IPS DF 4.7 (cell line): ENCODE results near the gene RFPL2.

ENCODE experiments used
- DNase-seq: peaks from one replicate; pipeline ENCODE4 v3.0.0-alpha.2; 2013; ENCODE audit warnings: low spot score; ENCODE audit errors: extremely low read depth

RFPL2 gene

DNA sequence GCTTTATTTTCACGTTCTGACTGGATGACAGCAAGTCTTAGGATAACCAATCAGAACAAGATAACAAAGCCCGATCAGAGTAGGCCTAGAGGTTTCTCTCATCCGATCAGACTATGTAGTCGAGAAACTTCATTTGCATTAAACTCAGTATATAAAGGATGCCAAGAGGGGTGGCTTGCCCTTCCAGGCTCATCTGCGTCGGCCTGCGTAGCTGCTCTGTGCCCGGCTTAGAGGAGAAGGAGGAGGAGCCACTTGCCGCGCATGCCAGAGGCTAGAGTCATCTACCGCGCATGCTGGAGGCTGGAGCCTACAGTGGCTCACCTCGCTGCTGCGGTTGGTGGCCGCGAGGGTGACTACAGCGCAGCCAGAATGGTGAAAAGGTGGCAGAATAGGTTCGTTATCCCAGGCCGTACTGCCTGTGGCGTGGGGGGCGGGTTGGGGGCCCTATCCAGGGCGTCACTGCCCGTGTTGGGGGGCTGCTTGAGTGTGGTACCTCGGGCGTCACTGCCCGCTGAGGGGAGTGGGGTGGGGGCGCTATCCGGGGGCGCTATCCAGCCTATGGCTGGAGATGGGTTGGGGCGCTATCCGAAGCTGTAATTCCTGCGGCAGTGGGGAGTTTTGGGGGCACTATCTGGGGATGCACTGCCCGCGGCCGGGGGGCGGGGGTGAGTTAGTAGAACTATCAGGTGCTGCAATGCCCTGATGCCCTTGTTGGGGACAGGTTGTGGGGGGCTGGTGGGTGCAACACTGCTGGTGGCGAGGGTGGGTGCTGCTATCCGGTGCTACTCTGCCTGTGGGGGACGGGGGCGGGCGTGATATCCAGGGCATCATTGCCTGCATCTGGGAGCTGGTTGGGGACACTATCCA is at the start of gene RFPL2:
RFPL2 (minus strand) TSS at position 218 of the 867 bp plus-strand sequence. CDS start 2,622 bp downstream, outside the sequence.
- DNase-seq: peak; percentile 51

DNA sequence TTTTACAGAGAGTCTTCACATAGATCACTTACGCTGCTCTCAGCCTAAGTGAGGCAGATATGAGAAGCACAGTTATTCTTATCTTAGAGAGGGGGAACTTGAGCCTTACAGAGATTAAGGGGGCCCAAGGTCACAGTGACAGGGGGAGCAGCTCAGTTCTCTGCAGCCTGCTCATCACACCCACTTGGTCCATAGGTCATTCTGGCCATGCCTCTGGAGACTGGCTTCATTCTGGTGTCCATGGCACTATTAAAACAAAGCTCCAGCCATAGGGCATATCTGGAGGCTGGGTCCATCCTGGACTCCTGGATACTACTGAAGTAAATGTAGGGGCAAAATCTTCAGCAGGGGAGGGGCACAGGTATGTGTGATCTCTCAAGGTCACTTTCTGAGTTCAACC is 44.4 kb upstream of the RFPL2 start:
- DNase-seq: no peak

GRCh38 chr22:32248276-32248675 is 43.4 kb upstream of the RFPL2 start:
- no peak for DNase-seq

DNA sequence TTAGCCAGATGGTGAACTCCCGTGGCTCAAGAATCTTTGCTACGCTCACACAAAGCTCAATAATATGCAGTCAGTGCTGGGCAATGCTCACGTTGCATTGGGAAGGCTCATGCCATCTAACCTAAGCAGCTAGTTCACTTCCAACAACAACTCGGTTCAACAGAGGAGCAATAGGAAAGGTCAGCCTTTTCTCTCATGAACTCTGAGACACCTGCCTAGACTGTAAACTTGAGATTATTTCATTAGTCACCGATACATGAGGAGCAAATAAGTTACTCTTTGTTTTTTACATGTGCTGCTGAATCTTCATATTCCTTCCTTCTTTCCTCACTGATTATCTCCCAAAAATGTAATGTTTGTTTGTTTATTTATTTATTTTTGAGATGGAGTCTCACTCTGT is 41.3 kb upstream of the RFPL2 start:
- no peak for DNase-seq

GRCh38 chr22:32245042-32245441 is 40.2 kb upstream of the RFPL2 start:
- no peak for DNase-seq

GRCh38 chr22:32244547-32244946 is 39.7 kb upstream of the RFPL2 start:
- no peak for DNase-seq

GRCh38 chr22:32240461-32240860 is 35.6 kb upstream of the RFPL2 start:
- DNase-seq: no peak

DNA sequence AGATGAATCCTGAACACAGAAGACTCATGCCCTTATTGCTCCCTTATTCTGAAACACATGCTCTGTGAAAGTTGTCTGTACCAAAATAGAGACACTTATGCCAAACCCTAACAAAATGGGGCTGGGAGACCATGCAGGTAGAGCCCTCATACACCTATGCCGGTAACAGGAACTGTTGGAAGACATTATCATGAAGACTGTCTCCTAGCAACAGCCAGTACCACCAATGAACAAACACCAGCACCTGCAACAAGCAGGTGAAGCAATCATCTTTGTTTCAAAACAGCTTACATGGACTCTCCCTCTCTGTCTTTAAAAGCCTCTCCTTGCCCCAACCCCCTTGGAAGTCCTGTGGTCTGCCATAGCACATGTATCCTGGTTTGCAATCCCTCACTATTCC is 33.0 kb upstream of the RFPL2 start:
- DNase-seq: no peak

- no peak for DNase-seq
These were observed 32.1 kb upstream of the RFPL2 start for GRCh38 chr22:32236970-32237369.

- DNase-seq: no peak
These were observed 28.2 kb upstream of the RFPL2 start for GRCh38 chr22:32233091-32233490.

GRCh38 chr22:32232191-32232830 is 27.4 kb upstream of the RFPL2 start:
- DNase-seq: no peak

- no peak for DNase-seq
These were observed 21.6 kb upstream of the RFPL2 start for GRCh38 chr22:32226326-32227104.

GRCh38 chr22:32222991-32223390 is 18.1 kb upstream of the RFPL2 start:
- no peak for DNase-seq

GRCh38 chr22:32219026-32219425 is 14.2 kb upstream of the RFPL2 start:
- no peak for DNase-seq

GRCh38 chr22:32218470-32218869 is 13.6 kb upstream of the RFPL2 start:
- DNase-seq: no peak

DNA sequence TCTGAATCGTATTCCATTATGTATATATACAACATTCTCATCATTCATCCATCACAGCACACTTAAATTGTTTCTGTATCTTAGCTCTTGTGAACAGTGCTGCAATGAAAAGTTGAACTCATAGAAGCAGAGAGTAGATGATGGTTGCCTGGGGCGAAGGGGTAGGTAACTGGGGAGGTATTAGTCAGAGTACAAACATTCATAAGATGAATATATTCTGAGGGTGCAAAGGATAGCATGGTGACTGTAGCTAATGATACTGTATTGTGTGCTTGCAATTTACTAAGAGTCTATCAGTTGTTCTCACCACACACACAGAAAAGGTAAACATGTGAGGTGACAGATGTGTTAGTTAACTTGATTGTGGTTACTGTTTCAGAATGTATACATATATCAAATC is 12.6 kb upstream of the RFPL2 start:
- no peak for DNase-seq

- DNase-seq: no peak
These were observed 12.0 kb upstream of the RFPL2 start for GRCh38 chr22:32216911-32217310.

GRCh38 chr22:32211011-32211410 is 6.1 kb upstream of the RFPL2 start:
- no peak for DNase-seq

DNA sequence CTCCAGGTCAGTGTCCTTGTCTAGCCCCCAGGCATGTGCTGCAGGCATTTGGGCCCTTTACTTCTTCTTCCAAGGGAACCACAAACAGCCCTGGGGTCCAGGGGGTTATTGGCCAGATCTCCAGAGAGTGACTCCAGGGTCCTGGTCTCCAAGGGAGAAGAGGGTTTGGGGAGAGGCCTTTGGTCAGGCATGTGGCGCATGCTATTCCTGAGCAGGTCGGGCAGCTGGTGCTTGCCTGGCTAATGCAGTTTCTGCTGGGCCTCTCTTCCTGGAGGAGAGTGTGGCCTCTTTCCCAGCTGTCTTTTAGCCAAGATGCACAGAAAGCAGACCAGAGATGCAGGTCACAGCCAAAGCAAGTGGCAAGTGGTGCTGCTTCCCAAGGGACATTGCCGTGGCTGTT is 3.8 kb upstream of the RFPL2 start:
- DNase-seq: no peak

DNA sequence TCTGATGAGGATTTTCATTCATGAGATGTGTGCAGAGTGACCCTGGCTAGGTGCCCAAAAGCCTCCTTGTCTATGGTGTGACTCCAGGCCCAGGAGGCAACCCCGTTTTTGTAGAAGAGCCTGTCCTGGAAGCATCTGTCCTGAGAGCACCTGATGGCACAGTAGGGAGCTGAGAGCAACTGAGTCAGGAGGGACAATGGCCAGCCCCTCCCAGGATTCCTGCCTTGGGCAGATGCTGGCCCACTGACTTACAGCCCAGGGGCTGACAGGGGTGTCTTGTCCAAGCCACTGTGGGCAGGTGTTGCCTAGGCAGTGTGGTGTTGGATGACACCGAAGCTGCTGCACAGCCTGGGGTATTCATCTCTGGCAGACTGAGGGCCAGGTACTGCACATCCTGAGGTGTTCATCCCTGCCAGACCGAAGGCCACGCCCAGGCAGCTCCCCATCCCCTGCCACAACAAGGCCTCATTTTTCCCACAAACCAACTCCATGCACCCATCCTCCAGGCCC is 3.2 kb upstream of the RFPL2 start:
- no peak for DNase-seq

GRCh38 chr22:32206774-32207758 is 2.2 kb upstream of the RFPL2 start:
- peak; percentile 53 for DNase-seq
